Measurements from ENCODE around the gene SHB. TPM values are rescaled to one million over a fixed set of nuclear protein-coding genes. Genes with fewer than 3 reads are reported as not detected.

SHB gene
- total RNA-seq, 2 donors from 2014 or later = 28.1 to 38.1 TPM

DNA sequence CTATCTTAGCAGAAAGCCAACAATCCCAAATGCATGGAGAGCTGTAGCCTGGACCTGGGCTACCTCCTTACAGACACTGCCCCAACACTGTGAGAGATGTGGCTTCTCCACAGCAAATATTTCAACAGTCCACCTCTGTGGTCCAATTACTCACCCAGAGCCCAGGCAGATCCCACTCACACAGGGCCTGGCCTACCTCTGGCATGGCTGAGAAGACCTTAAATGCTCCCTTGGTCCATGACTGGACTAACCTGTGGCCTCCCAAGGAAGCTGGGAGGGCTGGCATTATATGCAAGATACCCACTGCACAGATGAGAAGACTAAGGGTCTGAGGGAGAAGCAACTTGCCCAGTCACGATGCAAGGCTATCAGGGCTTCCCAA lies 142.3 kb downstream of the SHB start:
- H3K27me3 Mint-ChIP-seq (ENCODE audit: insufficient read depth) = no peaks in the 10 kb centered on the region
- peaks cover 24% of the 10 kb centered on the region for H3K36me3 Mint-ChIP-seq (ENCODE audit: low read depth)
- no peaks in the 10 kb centered on the region for H3K27me3 ChIP-seq (ENCODE audit: control insufficient read depth, insufficient read depth, low read length, poor library complexity, severe bottlenecking)
- H3K9ac ChIP-seq (ENCODE audit: extremely low read depth, low read length, poor library complexity, severe bottlenecking) = no peak overlapping the region
- peaks cover 30% of the 10 kb centered on the region for H3K4me1 ChIP-seq (ENCODE audit: control insufficient read depth, insufficient read depth, low read length)
- TF ChIP-seq, protein P1, sequence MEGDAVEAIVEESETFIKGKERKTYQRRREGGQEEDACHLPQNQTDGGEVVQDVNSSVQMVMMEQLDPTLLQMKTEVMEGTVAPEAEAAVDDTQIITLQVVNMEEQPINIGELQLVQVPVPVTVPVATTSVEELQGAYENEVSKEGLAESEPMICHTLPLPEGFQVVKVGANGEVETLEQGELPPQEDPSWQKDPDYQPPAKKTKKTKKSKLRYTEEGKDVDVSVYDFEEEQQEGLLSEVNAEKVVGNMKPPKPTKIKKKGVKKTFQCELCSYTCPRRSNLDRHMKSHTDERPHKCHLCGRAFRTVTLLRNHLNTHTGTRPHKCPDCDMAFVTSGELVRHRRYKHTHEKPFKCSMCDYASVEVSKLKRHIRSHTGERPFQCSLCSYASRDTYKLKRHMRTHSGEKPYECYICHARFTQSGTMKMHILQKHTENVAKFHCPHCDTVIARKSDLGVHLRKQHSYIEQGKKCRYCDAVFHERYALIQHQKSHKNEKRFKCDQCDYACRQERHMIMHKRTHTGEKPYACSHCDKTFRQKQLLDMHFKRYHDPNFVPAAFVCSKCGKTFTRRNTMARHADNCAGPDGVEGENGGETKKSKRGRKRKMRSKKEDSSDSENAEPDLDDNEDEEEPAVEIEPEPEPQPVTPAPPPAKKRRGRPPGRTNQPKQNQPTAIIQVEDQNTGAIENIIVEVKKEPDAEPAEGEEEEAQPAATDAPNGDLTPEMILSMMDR (conservative IDR thresholded peaks at IDR 0.05) = no peak
- H3K36me3 ChIP-seq (ENCODE audit: control insufficient read depth, insufficient read depth, low read length) = peaks cover 22% of the 10 kb centered on the region
- H3K4me1 Mint-ChIP-seq = peaks cover 42% of the 10 kb centered on the region
- no peak overlapping the region for H3K27ac Mint-ChIP-seq
- WGBS, 2 experiments (ENCODE audit: insufficient coverage in 1 of 2, insufficient read length in 1 of 2) = 88 to 98% methylated on average over 1 of the region's 1 CpG
- H3K9me3 Mint-ChIP-seq = no peaks in the 10 kb centered on the region
- no peaks in the 10 kb centered on the region for H3K9me3 ChIP-seq (ENCODE audit: control insufficient read depth, low read length)
- H3K27ac ChIP-seq (ENCODE audit: low read depth, low read length) = no peak overlapping the region
- DNase-seq = no peak
- H3K4me3 Mint-ChIP-seq = no peak overlapping the region
- no peak overlapping the region for H3K4me3 ChIP-seq (ENCODE audit: low read length)

DNA sequence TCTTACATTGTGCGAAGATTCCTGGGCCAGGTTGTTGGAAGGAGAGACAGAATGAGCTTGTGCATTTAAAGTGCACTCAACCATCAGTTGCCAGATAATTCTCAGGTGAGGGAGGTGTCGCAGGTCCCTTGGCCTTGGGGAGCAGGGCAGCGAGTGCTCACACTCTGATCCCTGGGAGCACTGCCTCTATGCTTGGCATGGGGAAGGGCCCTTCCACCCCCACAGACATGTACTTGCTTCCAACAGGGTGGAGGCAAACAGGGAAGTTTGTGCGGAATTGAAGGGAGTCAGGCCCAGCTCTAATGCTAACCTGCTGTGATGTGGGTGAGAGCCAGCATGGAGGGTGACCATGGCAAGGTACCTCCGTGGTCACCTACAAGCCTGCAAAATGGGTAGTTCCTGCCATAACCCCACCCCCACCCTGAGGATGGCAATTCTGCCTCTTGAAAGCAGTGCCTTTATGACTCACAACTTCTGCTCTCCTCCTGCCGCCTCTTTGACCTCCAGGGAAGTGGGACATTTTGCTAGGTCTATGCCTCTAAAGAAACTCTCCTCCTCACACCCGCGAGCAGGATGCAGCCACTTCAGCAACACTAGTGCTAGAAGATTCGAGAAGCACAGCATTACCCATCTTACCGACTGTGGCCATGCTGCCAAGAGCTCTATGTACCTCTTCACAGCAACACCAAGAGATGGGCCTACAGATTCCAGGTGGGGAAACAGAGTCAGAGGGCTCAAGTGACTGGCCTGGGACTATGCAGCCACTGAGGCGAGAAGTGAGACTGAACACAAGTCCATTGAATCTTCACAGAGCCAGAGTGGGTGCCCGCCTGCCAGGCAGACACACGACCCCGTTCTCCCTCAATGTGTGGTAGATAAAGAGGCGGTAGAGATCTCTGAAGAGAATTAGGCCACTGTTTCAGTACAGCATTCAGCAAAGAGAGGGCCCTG lies 143.0 kb downstream of the SHB start:
- H3K27me3 Mint-ChIP-seq (ENCODE audit: insufficient read depth) = no peaks in the 10 kb centered on the region
- WGBS, 2 experiments (ENCODE audit: insufficient coverage in 1 of 2, insufficient read length in 1 of 2) = 88 to 89% methylated on average over 9 to 15 of the region's 15 CpGs
- Histone ChIP-seq H3K4me1 (ENCODE audit: control insufficient read depth, insufficient read depth, low read length) (peaks cover 30% of the 10 kb centered on the region), H3K9ac (ENCODE audit: extremely low read depth, low read length, poor library complexity, severe bottlenecking) (no peak overlapping the region), H3K27me3 (ENCODE audit: control insufficient read depth, insufficient read depth, low read length, poor library complexity, severe bottlenecking) (no peaks in the 10 kb centered on the region), H3K9me3 (ENCODE audit: control insufficient read depth, low read length) (no peaks in the 10 kb centered on the region), H3K4me3 (ENCODE audit: low read length) (no peak overlapping the region), H3K36me3 (ENCODE audit: control insufficient read depth, insufficient read depth, low read length) (peaks cover 29% of the 10 kb centered on the region), H3K27ac (ENCODE audit: low read depth, low read length) (no peak overlapping the region)
- TF ChIP-seq, protein P1 (conservative IDR thresholded peaks at IDR 0.05) = no peak
- H3K36me3 Mint-ChIP-seq (ENCODE audit: low read depth) = peaks cover 20% of the 10 kb centered on the region
- no peak overlapping the region for H3K27ac Mint-ChIP-seq
- H3K9me3 Mint-ChIP-seq = no peaks in the 10 kb centered on the region
- no peak for DNase-seq
- peaks cover 48% of the 10 kb centered on the region for H3K4me1 Mint-ChIP-seq
- no peak overlapping the region for H3K4me3 Mint-ChIP-seq

DNA sequence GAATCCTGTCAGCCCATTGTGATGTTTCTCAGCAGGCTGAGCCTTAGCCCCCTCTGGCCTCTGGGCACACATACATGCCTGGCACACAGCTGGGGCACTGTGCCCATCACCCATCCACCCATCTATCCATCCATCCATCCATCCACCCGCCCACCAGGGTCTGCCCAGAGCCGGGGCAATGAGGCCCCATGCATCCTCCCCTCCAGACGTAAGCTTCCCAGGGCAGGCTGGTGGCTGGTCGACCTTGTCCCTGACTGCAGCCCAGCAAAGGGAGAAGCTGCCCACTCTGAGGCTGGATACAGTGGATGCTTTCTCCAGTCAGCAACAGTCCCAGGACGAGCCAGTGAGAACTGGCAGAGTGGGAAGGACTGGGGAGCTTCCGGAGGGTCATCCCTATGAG lies 144.0 kb downstream of the SHB start:
- Histone ChIP-seq H3K9ac (ENCODE audit: extremely low read depth, low read length, poor library complexity, severe bottlenecking) (no peak overlapping the region), H3K9me3 (ENCODE audit: control insufficient read depth, low read length) (no peaks in the 10 kb centered on the region), H3K27ac (ENCODE audit: low read depth, low read length) (no peak overlapping the region), H3K36me3 (ENCODE audit: control insufficient read depth, insufficient read depth, low read length) (peaks cover 29% of the 10 kb centered on the region), H3K4me1 (ENCODE audit: control insufficient read depth, insufficient read depth, low read length) (peaks cover 35% of the 10 kb centered on the region), H3K4me3 (ENCODE audit: low read length) (no peak overlapping the region), H3K27me3 (ENCODE audit: control insufficient read depth, insufficient read depth, low read length, poor library complexity, severe bottlenecking) (no peaks in the 10 kb centered on the region)
- peaks cover 56% of the 10 kb centered on the region for H3K4me1 Mint-ChIP-seq
- DNase-seq = no peak
- WGBS, 2 experiments (ENCODE audit: insufficient coverage in 1 of 2, insufficient read length in 1 of 2) = 90 to 95% methylated on average over 6 of the region's 6 CpGs
- H3K4me3 Mint-ChIP-seq = no peak overlapping the region
- no peaks in the 10 kb centered on the region for H3K9me3 Mint-ChIP-seq
- H3K27me3 Mint-ChIP-seq (ENCODE audit: insufficient read depth) = no peaks in the 10 kb centered on the region
- TF ChIP-seq, protein P1 (conservative IDR thresholded peaks at IDR 0.05) = no peak
- H3K27ac Mint-ChIP-seq = peak overlapping the region; percentile 23
- peaks cover 17% of the 10 kb centered on the region for H3K36me3 Mint-ChIP-seq (ENCODE audit: low read depth)

Measured in endodermal cell (in vitro differentiated cells).